HPDE6-E6E7 (cell line): ENCODE data around the gene COTL1.

Source experiments
- DNase-seq: peaks from one replicate; pipeline ENCODE4 v3.0.0; 2011; ENCODE audit warnings: missing footprints; ENCODE audit errors: extremely low spot score

The COTL1 gene

DNA sequence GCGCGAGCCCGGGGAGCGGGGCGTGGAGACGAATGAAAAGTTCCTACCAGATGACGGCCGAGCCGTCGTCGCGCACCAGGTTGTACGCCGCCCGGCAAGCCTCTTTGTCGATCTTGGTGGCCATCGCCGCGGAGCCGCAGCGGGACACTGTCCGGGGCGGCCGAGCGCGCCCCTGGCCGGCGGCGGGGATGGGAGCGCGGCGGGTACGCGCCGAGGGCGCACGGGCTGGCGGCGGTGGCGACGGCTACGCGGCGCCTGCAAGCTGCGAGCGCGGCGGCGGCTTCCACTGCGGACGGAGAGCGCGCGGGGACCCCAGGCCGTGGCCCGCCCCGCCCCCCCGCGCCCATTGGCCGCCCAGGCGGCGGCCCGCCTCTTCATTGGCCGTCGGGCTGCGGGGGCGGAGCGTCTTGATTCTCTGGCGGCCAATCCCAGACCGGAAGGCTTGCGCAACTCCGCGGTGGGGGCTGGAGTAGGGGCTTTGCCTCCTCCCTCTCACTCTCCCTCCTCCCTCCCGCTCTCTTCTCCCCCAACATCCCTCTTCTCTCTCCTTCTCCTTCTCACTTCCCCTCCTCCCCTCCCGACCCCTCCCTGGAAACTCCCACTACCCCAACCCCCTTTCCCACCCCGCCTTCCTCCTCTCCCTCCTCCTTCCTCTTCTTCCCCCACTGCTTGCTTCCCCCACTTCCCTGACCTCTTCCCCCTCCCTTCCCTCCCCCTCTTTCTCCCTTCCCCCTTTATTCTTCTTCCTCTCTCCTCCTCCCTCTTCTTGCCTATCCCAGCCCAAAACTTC, at the start of gene COTL1:
Gene COTL1 (minus strand): TSS at position 288 of the 790 bp plus-strand sequence. CDS start 164 bp downstream, at position 124.
- DNase-seq, result peak; percentile 94

DNA sequence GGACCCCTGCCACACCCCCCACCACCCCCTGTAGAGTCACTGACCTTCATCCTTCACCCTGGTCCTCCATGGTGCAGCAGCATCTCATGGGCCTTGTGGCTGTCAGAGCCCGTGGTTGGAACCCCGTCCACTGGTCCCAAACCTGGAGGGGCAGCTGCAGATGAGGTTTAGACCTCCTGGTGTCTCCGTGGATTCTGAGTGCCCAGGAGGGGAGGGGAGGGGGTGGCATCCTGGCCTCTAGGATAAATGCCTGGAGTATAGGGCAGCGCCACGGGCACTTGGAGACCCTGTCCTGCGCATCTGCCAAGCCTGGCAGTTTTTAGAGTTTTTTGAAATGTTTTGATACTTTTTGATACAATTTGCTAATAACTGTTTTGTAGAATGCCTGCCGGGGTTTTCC, 48.0 kb upstream of the COTL1 start:
- DNase-seq, result no peak

GRCh38 chr16:84665359-84665758, 47.5 kb upstream of the COTL1 start:
- no peak for DNase-seq

DNA sequence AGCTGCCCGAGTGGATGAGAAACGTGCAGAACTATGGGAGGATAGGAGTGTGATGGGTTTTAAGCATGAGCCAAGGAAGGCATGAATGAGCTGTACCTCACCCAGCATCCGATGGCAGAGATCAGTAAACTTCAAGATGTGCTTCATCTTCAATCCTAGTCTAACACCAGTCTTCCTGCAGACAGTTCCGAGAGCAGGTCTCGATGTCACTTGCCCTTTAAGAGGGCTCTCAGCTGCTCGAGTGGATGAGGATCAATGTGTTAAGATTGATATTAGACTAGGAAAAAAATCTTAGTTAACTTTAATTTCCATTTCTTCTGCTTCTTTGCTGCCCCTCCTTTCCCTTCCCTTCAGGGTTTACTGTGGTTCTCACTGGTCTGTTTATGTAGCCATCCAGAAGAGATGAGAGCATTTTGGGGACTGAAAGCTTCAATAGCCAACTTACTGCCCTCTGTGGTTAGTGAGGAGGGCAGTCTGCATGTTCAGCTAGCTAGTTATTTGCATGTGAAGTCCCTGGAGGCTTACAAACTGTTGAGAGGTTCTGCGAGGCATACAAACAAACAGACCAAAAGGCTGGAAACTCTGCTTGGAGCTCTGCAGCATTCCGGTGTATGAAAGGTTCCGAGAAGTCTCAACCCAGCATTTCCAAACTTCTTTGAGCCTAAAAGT, 45.7 kb upstream of the COTL1 start:
- no peak for DNase-seq

GRCh38 chr16:84662471-84662870, 44.6 kb upstream of the COTL1 start:
- DNase-seq, result no peak

DNA sequence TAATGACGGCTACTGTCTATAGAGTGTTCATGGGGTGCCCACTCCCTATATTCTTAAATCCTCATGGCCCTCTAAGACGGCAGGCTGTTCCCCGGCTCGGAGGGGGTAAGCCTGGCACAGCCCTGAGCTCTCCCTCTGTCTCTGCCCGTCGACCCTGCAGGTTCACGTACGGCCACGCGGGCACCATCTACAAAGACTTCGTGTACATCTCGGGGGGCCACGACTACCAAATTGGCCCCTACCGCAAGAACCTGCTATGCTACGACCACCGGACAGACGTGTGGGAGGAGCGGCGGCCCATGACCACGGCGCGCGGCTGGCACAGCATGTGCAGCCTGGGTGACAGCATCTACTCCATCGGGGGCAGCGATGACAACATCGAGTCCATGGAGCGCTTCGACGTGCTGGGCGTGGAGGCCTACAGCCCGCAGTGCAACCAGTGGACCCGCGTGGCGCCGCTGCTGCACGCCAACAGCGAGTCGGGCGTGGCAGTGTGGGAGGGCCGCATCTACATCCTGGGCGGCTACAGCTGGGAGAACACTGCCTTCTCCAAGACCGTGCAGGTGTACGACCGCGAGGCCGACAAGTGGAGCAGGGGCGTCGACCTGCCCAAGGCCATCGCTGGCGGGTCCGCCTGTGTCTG, 43.7 kb upstream of the COTL1 start:
- no peak for DNase-seq

DNA sequence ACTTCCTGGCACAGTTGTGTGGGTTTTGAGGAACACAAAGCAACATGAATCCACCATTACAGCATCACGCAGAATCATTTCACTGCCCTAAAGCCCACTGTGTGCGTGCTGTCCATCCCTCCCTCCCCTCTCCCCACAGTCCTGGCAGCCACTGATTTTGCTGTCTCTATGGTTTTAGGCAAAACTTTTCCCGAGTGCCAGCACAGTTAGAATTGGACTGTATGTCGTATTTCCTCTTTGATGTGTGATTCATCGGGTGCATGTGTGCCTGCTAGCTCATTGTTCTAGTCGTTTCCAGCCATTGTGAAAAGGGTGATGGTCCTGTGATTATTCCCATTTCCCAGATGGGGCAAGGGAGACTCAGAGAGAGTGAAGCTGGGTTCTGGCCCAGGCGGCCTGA, 43.1 kb upstream of the COTL1 start:
- no peak for DNase-seq

DNA sequence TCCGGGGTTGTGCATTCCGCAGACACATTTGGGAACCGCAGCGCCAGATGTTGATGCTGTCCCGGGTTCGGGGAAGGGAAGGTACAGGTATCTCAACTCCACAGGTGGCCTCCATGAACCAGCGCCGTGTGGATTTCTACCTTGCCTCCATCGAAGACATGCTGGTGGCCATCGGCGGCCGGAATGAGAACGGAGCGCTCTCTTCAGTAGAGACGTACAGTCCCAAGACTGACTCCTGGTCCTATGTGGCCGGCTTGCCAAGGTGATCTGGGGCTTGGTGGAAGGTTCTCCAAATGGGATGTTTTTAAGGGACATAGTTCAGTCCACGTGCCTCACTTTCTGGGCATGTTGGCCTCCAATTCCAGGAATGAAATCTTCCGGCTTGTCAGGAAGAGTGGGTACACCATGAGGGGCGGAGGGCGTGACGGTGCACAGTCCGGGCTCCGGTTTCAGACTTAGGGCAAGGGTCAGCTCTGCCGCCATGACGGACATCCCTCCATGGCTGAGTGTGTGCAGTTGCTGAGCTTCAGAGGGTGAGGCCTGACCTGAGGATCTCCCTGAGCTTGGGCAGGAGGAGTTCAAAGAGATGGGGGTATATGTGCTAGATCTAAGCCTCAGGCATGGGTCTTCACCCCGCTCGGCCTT, 41.9 kb upstream of the COTL1 start:
- no peak for DNase-seq

DNA sequence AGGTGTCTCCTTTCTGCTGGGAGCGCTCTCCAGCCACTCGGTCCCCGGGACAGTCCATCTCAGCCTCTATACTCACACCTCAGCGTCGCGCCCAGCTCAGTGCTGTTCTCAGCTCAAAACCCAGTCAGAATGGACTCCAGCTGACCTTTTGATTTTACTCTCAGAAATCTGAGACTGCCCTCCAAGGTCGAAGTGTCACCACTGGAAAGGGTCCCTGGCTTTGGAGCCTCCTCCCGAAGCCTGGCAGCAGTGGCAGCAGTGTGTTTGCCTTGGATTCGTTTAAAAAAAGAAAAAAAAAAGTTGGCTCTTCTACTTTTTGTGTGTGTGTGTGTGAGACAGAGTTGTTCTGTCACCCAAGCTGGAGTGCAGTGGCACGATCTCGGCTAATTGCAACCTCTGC, 40.8 kb upstream of the COTL1 start:
- no peak for DNase-seq

DNA sequence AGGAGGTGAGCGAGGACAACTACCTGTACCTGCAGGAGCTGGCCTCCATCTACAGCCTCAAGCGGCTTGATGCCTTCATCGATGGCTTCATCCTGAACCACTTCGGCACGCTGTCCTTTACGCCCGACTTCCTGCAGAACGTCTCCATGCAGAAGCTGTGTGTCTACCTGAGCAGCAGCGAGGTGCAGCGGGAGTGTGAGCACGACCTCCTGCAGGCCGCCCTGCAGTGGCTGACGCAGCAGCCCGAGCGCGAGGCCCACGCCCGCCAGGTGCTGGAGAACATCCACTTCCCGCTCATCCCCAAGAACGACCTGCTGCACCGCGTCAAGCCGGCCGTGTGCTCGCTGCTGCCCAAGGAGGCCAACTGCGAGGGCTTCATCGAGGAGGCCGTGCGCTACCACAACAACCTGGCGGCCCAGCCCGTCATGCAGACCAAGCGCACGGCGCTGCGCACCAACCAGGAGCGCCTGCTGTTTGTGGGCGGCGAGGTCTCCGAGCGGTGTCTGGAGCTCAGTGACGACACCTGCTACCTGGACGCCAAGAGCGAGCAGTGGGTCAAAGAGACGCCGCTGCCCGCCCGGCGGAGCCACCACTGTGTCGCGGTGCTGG, 39.5 kb upstream of the COTL1 start:
- DNase-seq, result no peak

- no peak for DNase-seq
Observed at GRCh38 chr16:84656649-84657048, 38.8 kb upstream of the COTL1 start.

GRCh38 chr16:84654998-84655397, 37.1 kb upstream of the COTL1 start:
- DNase-seq, result no peak

- no peak for DNase-seq
Observed at GRCh38 chr16:84654238-84654637, 36.4 kb upstream of the COTL1 start.

DNA sequence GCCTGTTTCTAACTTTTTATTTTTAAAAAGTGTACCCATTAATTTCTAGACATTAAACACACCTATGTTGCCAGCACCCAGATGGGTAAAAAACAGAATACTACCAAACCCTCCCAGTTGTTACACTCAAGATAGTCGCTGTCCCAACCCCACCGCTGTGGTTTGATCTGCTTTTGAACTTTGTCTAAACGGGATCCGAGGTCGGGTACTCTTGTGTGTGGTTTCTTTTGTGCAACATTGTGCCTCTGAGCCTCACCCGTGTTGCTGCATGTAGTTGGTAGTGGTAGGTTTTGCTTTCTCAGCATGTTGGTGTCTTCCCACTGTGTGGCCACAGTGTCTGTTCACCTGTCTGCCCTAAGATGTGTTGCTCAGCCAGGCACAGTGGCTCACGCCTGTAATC, 34.7 kb upstream of the COTL1 start:
- no peak for DNase-seq

GRCh38 chr16:84650062-84650991, 32.4 kb upstream of the COTL1 start:
- no peak for DNase-seq

GRCh38 chr16:84649511-84649861, 31.6 kb upstream of the COTL1 start:
- DNase-seq, result no peak

DNA sequence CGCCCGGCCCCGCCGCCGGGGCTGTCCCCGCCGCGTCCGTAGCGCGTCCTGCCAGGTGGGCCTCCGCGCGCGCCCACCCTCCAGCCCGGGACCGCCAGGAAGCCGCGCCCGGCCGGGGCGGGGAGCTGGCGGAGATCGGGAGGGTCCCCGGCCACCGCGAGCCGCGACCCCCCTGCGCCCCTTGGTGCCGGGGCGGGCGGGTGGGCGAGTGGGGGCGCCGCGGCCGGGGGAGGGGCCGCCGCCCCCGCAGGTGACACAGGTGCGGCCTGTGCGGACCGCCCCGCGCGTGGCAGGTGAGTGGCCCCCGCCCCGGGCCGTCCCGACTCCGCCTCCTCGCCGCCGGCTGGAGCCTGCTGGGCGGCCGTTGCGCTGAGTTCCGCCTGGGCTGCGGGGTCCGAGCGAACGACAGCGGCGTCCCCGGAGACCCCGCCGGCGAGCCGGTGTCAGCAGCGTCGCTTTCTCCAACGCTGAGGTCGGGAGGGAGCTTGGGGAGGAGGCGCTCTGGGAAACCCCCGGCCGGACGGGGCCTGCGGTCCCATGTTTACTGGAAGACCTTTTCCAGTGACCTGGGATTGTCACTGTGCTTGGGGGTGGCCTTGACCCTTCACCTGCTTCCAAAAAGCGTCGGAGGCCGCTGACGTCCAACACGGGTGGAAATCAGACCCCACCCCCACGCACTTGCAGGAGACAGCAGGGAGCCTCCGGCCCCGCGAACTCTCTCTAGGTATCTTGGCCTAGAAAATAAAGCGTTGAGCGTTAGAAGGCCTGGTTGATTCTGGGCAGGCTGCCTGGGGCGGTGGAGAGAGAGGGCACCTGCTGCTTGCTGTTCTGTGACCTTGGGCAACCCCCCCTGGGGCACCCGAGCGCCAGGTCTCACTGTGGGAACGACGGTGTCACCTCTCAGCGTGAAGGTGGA, 31.0 kb upstream of the COTL1 start:
- DNase-seq, result no peak

DNA sequence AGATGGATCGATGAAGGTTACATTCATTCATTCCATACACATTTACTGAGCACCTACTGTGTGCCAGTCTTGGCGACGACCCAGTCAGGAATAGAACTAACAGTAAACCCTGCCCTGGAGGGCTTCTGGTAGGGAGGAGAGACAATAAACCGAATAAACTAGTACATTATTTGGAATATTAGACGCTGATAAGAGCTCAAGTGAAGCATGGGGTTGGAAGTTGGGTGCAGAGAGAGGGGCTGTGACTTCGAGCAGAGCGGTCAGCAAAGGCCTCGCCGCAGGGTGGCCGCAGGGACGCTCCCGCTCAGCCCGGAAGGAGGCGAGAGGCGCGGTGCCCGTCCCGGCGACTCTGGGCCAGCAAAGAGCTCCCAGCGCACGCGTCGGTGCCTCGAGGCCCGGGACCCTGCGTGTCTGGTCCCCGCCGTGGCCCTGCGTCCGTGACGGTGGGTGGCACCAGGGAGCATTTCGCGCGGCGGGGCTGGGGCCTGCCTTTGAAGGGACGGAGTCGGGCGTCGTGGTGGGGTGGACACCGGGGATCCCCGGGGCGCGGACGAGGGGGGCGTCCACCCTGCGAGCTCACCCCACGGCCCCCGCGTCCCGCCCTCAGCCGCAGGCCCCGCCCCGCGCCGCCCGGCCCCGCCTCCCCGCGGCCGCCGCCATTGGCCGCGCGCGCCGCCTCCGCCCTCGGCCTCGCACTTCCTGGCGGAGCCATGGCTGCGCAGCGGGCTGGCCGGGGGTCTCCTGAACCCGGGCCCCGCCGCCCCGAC, 30.1 kb upstream of the COTL1 start, which contains the start of gene KLHL36:
Gene KLHL36 (plus strand): TSS at position 684 of the 767 bp plus-strand sequence. CDS start 2,357 bp downstream, outside the sequence.
- DNase-seq, result peak; percentile 76

DNA sequence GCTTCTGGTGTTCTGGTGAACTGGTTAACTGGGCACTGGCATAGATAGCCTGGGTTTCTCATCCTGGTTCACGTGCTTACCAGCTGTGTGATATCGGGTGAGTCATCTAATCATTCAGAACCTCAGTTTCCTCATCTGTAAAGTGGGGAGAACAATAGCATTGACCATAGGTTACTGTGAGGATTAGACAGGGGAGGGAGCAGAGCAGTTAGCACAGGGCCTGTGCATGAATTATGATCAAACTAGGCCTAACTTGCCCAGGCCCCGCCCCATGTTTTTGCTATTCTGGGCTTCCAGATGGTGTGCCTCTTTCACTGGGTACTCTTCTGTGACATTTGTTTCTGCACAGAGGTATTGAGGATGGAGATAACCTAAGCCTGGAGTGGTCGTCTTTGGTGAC, 25.8 kb upstream of the COTL1 start:
- no peak for DNase-seq
